Activated naive CD4-positive, alpha-beta T cell treated with anti-CD3 and anti-CD28 coated beads for 36 hours (primary cell): Measurements from ENCODE around the gene CENPA. TPM values are rescaled to one million over a fixed set of nuclear protein-coding genes. Genes with fewer than 3 reads are reported as not detected.
A peak's percentile ranks its signal among the peaks of the same experiment; 100 is the strongest.
"Not testable (repeated sequence)": the region's sequence is repeated elsewhere in the genome, so short reads cannot be mapped to it uniquely, and the experiment has no call there.

ENCODE experiments used
- CTCF ChIA-PET: fragments of 350-600 bp; sonication (Branson Sonifier 250); formaldehyde crosslinking; loops from one replicate; lab custom pipeline; 2021; ENCODE audit warnings: antibody characterized with exemption; lab: Charles Lee
- DNase-seq: peaks from one replicate; pipeline ENCODE4 v3.0.0-alpha.2; 2020
- H3K27ac Mint-ChIP-seq: one replicate; pipeline ENCODE4 v1.8.0; 2021; ENCODE audit warnings: mild to moderate bottlenecking, mixed read lengths
- H3K27me3 Mint-ChIP-seq: one replicate; pipeline ENCODE4 v1.8.0; 2021; ENCODE audit warnings: low read depth, mixed read lengths
- H3K36me3 Mint-ChIP-seq: one replicate; pipeline ENCODE4 v1.8.0; 2021; ENCODE audit warnings: low read depth, mixed read lengths
- H3K4me1 Mint-ChIP-seq: one replicate; pipeline ENCODE4 v1.8.0; 2021; ENCODE audit warnings: low read depth, mixed read lengths
- H3K4me3 Mint-ChIP-seq: one replicate; pipeline ENCODE4 v1.8.0; 2021; ENCODE audit warnings: mild to moderate bottlenecking, moderate library complexity, mixed read lengths
- H3K9me3 Mint-ChIP-seq: one replicate; pipeline ENCODE4 v1.8.0; 2021; ENCODE audit warnings: mixed read lengths
- intact Hi-C: fragments of 100-400 bp; cut with micrococcal nuclease; formaldehyde crosslinking; loops from one replicate; pipeline ENCODE4 v1.15.1; 2023
- total RNA-seq, 2 experiments: library from RNA; stranded (reverse); gene quantifications; one replicate each; pipeline ENCODE4 v1.2.3, GENCODE V29; 2021

Gene CENPA
- total RNA-seq, 2 experiments from 2014 or later = 42.9 to 43.6 TPM

DNA sequence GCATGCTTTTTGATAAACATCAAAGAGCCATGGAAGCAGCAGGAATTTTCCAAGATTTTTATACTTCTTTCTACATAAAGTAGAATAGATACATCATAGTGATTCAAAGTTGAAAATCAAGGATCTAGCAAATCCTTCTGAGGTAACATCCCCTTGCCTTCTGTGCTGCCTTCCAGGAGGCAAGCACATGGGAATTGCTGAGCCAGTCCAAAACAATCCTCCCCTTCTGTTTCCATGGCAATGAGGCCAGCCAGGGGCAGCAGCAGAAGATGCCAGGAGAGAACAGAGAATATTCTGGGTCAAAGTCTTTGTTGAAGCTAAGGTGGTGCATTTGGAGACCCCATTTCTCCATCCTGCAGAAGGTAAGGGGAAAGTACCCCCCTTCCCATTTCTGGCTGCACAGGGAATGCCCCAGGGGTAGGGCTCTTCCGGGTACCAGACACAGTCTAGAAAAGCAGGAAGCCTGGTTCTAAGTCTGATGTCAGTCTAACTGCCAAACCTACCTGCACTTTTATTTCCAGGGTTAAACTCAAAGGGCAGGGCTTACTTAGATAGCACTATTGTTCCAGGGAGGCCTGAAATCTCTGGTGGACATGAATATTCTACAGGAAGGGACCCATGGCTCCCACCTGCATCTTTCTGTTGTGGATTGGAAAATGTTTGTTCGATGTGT is 22.1 kb downstream of the CENPA start:
- no peaks in the 10 kb centered on the region for H3K9me3 Mint-ChIP-seq
- intact Hi-C loops = no loop called here

DNA sequence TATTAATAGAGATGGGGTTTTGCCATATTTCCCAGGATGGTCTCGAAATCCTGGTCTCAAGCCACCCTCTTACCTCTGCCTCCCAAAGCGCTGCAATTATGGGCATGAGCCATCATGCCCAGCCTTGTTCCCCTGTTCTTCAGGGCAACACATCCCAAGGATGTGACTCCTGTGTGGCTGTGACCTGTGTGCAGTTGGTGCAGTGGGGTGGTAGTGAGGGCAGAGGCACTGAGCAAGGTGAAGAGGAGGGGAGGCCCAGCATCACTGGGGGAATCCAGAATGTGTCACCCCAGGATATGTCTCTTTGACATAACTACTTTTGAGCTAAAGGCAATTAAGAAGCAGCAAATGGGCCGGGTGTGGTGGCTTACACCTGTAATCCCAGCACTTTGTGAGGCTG is 23.4 kb downstream of the CENPA start:
- DNase-seq = peak; percentile 57
- no peaks in the 10 kb centered on the region for H3K27me3 Mint-ChIP-seq
- peaks cover 38% of the 10 kb centered on the region for H3K4me1 Mint-ChIP-seq
- peak overlapping the region; percentile 7 for H3K27ac Mint-ChIP-seq
- intact Hi-C loops = no loop called here
- H3K36me3 Mint-ChIP-seq = no peaks in the 10 kb centered on the region
- H3K9me3 Mint-ChIP-seq = no peaks in the 10 kb centered on the region
- H3K4me3 Mint-ChIP-seq = no peak overlapping the region
- CTCF ChIA-PET = no interaction called here

More for the DNA sequence above, 22.1 kb downstream of the CENPA start:
- CTCF ChIA-PET = no interaction called here
- Mint-ChIP-seq H3K27ac (no peak overlapping the region), H3K4me1 (peaks cover 38% of the 10 kb centered on the region), H3K36me3 (no peaks in the 10 kb centered on the region), H3K4me3 (no peak overlapping the region), H3K27me3 (no peaks in the 10 kb centered on the region)
- DNase-seq = no peak

DNA sequence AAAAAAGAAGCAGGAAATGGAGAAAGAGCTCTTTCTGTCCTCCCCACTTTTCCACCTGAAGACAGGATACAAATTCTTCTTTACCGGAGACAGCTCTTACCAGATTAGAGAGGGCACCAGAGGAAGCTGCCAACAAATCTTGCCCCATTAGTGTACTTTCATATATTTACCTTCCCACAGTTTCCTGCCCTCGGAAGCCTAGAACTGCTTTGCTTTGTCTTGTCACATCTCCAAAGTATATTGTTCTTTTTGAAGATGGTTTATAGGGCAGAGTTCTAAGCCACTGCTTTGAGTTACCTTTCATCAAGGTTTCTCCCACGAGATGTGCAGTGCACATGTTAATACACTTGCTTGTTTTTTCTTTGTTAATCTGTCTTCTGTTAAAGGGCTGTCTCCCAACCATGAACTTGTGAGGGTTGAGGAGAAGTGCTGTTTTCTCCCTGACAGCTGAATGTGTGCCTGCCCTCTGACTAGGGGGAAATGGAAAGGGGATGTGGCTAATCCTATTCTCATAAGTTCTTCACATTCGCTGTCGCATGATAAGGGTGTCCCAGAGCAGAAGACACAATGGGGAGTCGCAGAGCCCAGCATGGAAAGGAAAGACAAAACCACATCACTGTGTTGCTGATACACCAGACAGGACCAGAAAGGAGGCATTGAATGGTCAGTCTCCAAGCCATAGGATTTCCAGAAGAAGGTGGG is 24.2 kb downstream of the CENPA start:
- Mint-ChIP-seq H3K27me3 (peaks cover under 1% of the 10 kb centered on the region), H3K4me1 (peaks cover 38% of the 10 kb centered on the region), H3K36me3 (no peaks in the 10 kb centered on the region), H3K27ac (no peak overlapping the region), H3K4me3 (no peak overlapping the region), H3K9me3 (no peaks in the 10 kb centered on the region)
- DNase-seq = no peak
- CTCF ChIA-PET = interaction anchor here (0.6 to 1.1 kb wide), 4 partner anchors 11 to 30 kb away, joined by 3 to 5 read pairs (median 4); no protein-coding TSS in a partner anchor
- intact Hi-C loops = no loop called here

DNA sequence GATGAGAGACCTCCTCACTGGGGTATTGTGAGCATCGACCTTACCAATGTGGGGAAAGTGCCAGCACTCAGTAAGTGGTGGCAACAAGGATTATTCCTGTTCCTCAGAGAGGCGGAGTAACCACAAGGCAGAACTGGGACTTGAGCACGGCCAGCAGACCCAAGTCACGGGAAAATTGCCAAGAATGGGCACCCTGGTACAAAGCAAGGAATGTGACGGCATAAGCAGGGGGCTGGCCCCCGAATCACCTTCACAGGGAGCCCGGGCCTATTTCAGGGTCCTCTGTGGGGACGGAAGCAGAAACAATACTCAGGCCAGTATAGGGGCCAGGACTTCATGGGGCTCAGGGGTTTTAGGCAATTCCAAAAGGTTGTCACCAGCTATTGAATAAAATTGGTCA is 25.4 kb downstream of the CENPA start:
- DNase-seq = no peak
- intact Hi-C loops = no loop called here
- CTCF ChIA-PET = no interaction called here
- no peaks in the 10 kb centered on the region for H3K9me3 Mint-ChIP-seq
- H3K27ac Mint-ChIP-seq = no peak overlapping the region
- H3K4me3 Mint-ChIP-seq = no peak overlapping the region
- H3K4me1 Mint-ChIP-seq = peaks cover 36% of the 10 kb centered on the region
- H3K27me3 Mint-ChIP-seq = peaks cover 3% of the 10 kb centered on the region
- H3K36me3 Mint-ChIP-seq = no peaks in the 10 kb centered on the region

DNA sequence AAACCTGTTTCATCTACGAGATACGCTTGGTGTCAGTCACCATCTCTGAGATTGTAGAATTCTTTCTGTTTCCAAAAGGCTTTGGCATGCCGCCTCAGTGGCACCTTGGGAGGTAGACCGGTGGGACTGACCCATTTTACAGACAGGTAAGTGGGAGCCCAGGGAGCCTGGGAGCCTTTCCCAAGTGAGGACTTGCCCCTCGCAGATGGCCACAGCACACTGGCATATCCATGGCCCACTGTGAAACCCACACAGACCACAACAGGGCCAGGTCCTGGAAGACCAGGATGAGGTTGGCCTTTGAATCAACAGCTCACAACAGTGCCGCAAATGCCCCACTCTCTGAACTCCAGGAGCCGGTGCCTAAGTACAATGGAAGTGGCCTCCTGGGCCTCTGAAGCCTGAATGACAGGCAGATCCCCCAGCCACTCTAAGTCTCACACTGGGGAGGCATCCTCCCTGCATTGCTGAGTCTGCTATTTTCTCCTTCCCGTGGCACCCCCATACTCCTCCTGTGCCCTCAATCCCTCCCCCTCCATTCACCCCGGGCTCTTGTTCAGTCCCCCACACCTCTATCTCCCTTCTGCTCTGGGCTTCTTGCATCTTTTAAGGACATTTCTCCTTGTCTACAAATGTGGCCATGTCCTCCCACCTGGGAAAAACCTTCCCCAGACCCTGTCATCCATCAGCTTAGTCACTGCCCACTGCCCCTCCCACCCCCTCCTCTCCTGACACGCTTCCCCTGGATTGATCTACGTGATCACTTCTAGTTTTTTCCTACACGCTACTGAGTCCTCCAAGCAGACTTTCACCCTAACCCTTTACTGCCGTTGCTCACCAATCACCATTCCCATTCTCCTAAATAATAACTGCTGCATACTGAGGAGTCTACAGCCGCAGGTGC is 26.2 kb downstream of the CENPA start:
- Mint-ChIP-seq H3K9me3 (no peaks in the 10 kb centered on the region), H3K27ac (no peak overlapping the region), H3K4me3 (no peak overlapping the region), H3K4me1 (peaks cover 36% of the 10 kb centered on the region), H3K27me3 (peaks cover 7% of the 10 kb centered on the region), H3K36me3 (no peaks in the 10 kb centered on the region)
- intact Hi-C loops = no loop called here
- no peak for DNase-seq
- CTCF ChIA-PET = no interaction called here

DNA sequence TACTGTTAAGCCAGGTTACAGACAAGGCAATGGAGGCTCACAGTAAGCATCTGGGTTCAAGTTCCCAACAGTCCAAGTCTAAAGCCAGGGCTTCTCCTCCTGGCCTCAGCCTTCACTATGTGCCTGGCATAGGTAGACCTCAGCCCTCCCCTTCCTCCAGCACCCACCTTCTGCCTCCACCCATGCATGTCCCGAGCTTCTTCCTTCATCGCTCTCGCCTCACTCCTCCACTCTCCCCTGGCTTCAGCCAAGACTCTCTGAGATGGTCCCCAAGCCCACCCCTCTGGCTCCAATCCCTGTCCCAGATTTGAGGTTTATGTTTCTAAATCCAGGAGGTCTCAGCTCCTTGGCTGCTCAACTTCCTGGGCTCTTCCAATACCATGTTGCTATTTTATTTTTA is 26.9 kb downstream of the CENPA start:
- CTCF ChIA-PET = no interaction called here
- Mint-ChIP-seq H3K36me3 (no peaks in the 10 kb centered on the region), H3K27ac (no peak overlapping the region), H3K4me1 (peaks cover 36% of the 10 kb centered on the region), H3K4me3 (no peak overlapping the region), H3K27me3 (peaks cover 7% of the 10 kb centered on the region), H3K9me3 (no peaks in the 10 kb centered on the region)
- DNase-seq = no peak
- intact Hi-C loops = no loop called here

DNA sequence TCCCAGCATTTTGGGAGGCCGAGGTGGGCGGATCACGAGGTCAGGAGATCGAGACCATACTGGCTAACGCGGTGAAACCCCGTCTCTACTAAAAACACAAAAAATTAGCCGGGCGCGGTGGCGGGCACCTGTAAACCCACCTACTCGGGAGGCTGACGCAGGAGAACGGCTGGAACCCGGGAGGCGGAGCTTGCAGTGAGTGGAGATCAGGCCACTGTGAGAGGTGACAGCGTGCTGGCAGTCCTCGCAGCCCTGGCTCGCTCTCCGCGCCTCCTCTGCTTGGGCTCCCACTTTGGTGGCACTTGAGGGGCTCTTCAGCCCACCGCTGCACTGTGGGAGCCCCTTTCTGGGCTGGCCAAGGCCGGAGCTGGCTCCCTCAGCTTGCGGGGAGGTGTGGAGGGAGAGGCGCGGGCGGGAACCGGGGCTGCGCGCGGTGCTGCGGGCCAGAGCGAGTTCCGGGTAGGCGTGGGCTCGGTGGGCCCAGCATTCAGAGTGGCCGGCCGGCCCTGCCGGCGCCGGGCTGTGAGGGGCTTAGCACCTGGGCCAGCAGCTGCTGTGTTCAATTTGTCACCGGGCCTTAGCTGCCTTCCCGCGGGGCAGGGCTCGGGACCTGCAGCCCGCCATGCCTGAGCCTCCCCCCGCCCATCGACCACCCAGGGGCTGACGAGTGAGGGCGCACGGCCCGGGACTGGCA is 28.4 kb downstream of the CENPA start:
- H3K4me3 Mint-ChIP-seq, intact Hi-C loops, H3K9me3 Mint-ChIP-seq, H3K36me3 Mint-ChIP-seq, DNase-seq, H3K27me3 Mint-ChIP-seq, H3K27ac Mint-ChIP-seq: not testable (repeated sequence)
- CTCF ChIA-PET = interaction anchor here (1.1 kb wide), 1 partner anchor 125 kb away, joined by 3 read pairs; no protein-coding TSS in a partner anchor
- peaks cover 30% of the 10 kb centered on the region for H3K4me1 Mint-ChIP-seq

DNA sequence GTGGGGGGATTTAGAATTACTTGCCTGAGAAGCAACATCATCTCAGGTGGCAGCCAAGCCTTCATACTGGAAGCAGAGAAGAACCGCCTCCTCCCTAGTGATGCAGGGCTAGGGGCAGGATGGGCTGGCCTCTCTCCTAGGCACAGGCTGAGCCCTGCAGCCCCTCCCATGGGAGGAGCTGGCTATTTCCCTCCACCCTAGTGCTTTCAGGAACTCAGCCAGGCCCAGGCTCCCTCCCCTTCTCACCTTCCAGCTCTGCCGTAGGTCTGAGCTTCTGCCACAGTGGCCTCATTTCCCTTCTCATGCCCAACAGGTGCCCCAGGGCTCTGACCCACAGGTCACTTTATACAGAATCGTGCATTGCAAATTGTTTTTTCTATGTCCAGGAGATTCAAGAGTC is 31.0 kb downstream of the CENPA start:
- H3K27me3 Mint-ChIP-seq = peaks cover 7% of the 10 kb centered on the region
- DNase-seq = no peak
- H3K4me1 Mint-ChIP-seq = peaks cover 5% of the 10 kb centered on the region
- no peak overlapping the region for H3K27ac Mint-ChIP-seq
- CTCF ChIA-PET = no interaction called here
- H3K9me3 Mint-ChIP-seq = no peaks in the 10 kb centered on the region
- no peaks in the 10 kb centered on the region for H3K36me3 Mint-ChIP-seq
- no peak overlapping the region for H3K4me3 Mint-ChIP-seq
- intact Hi-C loops = no loop called here

DNA sequence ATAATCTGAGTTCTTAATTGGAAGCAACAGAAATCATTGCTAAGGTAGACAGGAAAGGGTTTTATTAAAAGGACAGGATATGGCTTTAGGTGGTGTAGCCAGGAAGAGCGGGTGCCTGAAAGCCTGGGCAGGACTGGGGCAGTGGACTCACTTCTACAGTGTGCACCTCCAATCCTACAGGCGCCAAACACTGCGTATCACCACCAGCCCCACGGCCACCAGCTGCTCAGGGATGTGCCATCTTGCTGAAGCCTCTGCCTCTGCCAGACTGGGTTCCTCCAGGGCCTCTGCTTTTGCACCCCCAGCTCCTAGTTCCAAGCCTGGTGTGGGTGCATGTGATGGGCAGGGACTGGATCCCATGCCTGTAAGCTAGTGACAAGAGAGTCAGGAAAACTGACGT is 32.4 kb downstream of the CENPA start:
- Mint-ChIP-seq H3K4me1 (no peaks in the 10 kb centered on the region), H3K4me3 (no peak overlapping the region), H3K9me3 (no peaks in the 10 kb centered on the region), H3K27me3 (peaks cover 7% of the 10 kb centered on the region), H3K27ac (no peak overlapping the region), H3K36me3 (no peaks in the 10 kb centered on the region)
- intact Hi-C loops = no loop called here
- no peak for DNase-seq
- CTCF ChIA-PET = no interaction called here

DNA sequence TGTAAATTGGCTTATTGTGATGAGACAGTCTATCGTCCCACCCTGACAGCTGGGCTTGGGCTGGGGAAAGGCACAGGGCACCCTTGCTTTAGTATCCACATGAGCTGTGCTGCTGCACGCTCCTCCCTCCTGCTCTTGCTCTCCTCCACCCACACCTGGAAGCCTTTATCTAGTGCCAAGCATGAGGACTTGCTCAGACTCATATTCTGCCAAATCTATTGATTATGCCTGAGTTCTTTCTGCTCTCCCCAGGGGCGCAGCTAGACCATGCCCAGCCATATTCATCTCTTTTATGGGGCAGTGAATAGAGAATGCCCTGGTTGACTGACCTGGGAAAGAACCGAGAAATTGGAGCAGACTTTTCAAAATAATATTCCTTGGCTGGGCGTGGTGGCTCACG is 33.1 kb downstream of the CENPA start:
- Mint-ChIP-seq H3K4me1 (no peaks in the 10 kb centered on the region), H3K9me3 (no peaks in the 10 kb centered on the region), H3K27ac (no peak overlapping the region), H3K27me3 (peaks cover 7% of the 10 kb centered on the region), H3K4me3 (no peak overlapping the region), H3K36me3 (no peaks in the 10 kb centered on the region)
- no peak for DNase-seq
- CTCF ChIA-PET = interaction anchor here (0.6 kb wide), 1 partner anchor 21 kb away, joined by 3 read pairs; no protein-coding TSS in a partner anchor
- intact Hi-C loops = no loop called here

DNA sequence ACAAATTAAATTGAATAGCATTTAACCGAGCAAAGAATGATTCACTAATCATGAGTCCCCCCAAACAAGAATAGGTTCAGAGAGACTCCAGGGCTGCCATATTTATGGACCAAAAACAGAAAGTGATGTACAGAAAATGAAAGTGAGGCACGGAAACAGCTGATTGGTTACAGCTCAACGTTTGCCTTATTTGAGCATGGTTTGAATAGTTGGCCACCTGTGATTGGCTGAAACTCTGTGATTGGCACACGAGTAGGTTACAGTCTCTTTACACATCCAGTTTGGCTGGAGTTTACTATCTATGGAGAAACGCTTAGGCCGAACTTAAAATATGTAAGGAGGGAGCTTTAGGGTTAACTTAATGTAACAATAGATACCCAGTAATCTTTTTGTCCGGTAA is 35.1 kb downstream of the CENPA start:
- intact Hi-C loops = no loop called here
- DNase-seq = no peak
- H3K4me3 Mint-ChIP-seq = no peak overlapping the region
- H3K27me3 Mint-ChIP-seq = peaks cover 3% of the 10 kb centered on the region
- H3K9me3 Mint-ChIP-seq = no peaks in the 10 kb centered on the region
- H3K27ac Mint-ChIP-seq = no peak overlapping the region
- CTCF ChIA-PET = interaction anchor here (0.8 to 2.1 kb wide), 3 partner anchors 11 to 121 kb away, joined by 3 to 5 read pairs (median 3); no protein-coding TSS in a partner anchor
- no peaks in the 10 kb centered on the region for H3K4me1 Mint-ChIP-seq
- H3K36me3 Mint-ChIP-seq = no peaks in the 10 kb centered on the region

DNA sequence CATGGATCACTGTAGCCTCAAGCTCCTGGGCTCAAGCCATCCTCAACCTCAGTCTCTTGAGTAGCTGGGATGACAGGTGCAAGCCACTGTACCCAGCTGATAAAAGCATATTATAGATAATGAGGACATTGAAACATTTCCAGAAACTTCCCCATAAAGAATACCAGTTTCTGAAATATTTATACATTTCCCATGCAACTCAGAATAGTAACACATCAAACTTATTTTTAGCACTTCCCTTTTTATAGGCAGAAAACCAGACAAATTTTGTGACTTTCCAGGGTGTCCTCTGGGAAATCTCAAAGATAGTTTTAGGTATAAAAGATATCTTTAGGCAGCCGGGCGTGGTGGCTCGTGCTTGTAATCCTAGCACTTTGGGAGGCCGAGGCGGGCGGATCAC is 37.0 kb downstream of the CENPA start:
- CTCF ChIA-PET = interaction anchor here (1.0 to 2.1 kb wide), 3 partner anchors 13 to 100 kb away, joined by 3 to 5 read pairs (median 3); no protein-coding TSS in a partner anchor
- no peak for DNase-seq
- no peaks in the 10 kb centered on the region for H3K4me1 Mint-ChIP-seq
- no peaks in the 10 kb centered on the region for H3K9me3 Mint-ChIP-seq
- intact Hi-C loops = no loop called here
- no peaks in the 10 kb centered on the region for H3K27me3 Mint-ChIP-seq
- no peak overlapping the region for H3K4me3 Mint-ChIP-seq
- H3K36me3 Mint-ChIP-seq = no peaks in the 10 kb centered on the region
- no peak overlapping the region for H3K27ac Mint-ChIP-seq
